Measurements from ENCODE around the gene TP53TG5. TPM values are rescaled to one million over a fixed set of nuclear protein-coding genes. Genes with fewer than 3 reads are reported as not detected.

The TP53TG5 gene
- total RNA-seq, 8 experiments from 2014 or later = 0.81 to 1.8 (median 1.3) TPM

DNA sequence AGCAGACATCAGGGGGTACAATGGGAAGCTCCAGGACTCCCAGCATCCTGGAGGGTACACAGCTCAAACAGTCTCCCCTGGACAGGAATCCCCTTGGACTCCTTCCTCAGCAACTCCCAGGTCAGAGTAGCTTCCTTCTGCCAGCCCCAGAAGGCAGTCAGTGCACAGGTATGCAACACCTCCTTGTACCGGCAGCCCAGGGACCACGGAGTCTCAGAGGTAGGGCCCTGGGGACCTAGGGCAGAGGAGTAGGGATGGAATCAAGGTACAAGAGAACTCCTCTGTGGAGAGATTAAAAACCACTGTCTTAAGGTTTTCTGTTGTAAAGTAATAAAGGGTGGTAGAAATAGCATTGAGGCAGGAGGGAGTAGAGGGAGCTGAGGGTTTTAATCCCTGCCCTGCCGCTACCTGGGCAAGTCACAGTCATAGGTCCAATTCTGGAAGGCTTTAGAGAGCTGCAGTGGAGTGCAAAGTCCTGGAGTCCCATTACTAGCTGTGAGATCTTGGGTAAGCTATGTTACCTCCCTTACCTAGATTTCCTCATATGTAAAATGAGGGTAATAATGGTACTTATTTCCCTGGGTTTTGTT lies 7.5 kb downstream of the TP53TG5 start:
- no peak for ATAC-seq (replicated peaks in 6 of 8)
- Histone ChIP-seq H3K4me3 (no peak overlapping the region), H3K27ac (no peak overlapping the region), H3K4me1 (replicated peaks in 1 of 2) (no peaks in the 10 kb centered on the region)
- in situ Hi-C loops (cut with MboI; ENCODE audit: low pct_unique_long_range_greater_than_20kb in 2 of 9, low sequenced_read_pairs in 9 of 9, unreplicated experiment in 9 of 9) = loop anchor here in 1 of 9 experiments (10.0 to 25.0 kb wide), 2 partner anchors 64 to 392 kb away; no protein-coding TSS in a partner anchor
- WGBS, 10 experiments = 100% methylated on average over 1 to 3 of the region's 3 CpGs; no CpG with 5 or more reads in 4 of the 10 experiments

DNA sequence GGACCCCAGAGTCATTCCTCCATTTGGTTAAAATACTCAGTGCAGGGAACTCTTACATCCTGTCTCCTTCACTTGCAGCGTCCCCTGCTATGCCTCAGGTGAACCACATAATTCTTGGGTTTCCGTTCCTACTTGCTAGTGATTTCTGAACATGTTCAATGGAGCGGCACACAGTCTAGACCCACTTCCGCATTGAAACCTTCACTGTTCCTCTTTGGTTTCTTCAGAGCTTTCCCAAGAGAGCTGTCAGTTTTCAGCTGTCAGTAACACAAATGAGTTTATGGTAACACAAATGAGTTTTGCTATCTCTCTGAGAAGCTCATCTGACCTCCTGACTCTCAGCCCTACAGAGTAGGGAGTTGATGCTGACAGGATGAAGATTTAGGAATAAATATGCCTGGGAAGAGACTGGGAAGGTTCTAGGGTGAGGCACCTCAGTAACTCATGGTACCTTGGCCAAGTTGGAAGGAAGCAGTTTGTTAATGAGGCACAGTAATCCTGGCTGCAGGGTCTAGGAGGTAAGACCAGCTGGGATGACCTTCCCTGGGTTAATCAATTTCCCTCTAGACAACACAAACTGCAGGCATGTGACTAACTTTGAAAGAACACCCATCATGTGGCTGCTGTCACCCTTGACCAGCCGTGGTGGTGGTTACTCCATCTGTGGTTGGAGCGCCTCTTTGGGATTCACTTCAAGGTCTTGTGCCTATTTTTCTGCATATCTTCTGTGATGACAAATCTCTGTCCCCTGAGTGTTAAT lies 9.7 kb downstream of the TP53TG5 start:
- H3K27ac ChIP-seq = no peak overlapping the region
- no peak overlapping the region for H3K4me3 ChIP-seq
- WGBS, 10 experiments = 71 to 100% (median 93%) methylated on average over 1 to 6 of the region's 6 CpGs; no CpG with 5 or more reads in 1 of the 10 experiments
- H3K4me1 ChIP-seq (replicated peaks in 1 of 2) = peaks cover 3 to 5% of the 10 kb centered on the region in 2 donors
- in situ Hi-C loops (cut with MboI; ENCODE audit: low pct_unique_long_range_greater_than_20kb in 2 of 9, low sequenced_read_pairs in 9 of 9, unreplicated experiment in 9 of 9) = loop anchor here in 1 of 9 experiments (25.0 kb wide), 1 partner anchor 394 kb away; no protein-coding TSS in a partner anchor
- no peak for ATAC-seq (replicated peaks in 6 of 8)

DNA sequence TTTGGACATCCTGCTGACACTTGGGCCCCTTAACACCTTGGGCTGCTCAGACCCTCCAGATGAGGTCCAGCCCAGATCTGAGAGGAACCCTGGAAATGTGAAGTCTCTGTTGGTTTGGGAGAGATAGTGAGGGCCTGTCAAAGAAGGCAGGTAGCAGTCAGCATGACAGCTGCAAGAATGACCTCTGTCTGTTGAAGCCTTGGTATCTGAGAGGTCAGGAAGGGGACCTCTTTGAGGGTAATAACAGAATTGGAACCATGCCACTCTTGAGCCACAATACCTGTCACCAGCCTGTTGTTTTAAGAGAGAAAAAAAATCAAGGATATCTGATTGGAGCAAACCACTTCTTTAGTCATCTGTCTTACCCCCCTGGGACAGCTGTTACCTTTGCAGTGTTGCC lies 11.0 kb downstream of the TP53TG5 start:
- peaks cover 3 to 5% of the 10 kb centered on the region in 2 donors for H3K4me1 ChIP-seq (replicated peaks in 1 of 2)
- H3K4me3 ChIP-seq = no peak overlapping the region
- ATAC-seq (replicated peaks in 6 of 8) = no peak
- in situ Hi-C loops (cut with MboI; ENCODE audit: low pct_unique_long_range_greater_than_20kb in 2 of 9, low sequenced_read_pairs in 9 of 9, unreplicated experiment in 9 of 9) = loop anchor here in 1 of 9 experiments (25.0 kb wide), 1 partner anchor 395 kb away; no protein-coding TSS in a partner anchor
- no peak overlapping the region for H3K27ac ChIP-seq

DNA sequence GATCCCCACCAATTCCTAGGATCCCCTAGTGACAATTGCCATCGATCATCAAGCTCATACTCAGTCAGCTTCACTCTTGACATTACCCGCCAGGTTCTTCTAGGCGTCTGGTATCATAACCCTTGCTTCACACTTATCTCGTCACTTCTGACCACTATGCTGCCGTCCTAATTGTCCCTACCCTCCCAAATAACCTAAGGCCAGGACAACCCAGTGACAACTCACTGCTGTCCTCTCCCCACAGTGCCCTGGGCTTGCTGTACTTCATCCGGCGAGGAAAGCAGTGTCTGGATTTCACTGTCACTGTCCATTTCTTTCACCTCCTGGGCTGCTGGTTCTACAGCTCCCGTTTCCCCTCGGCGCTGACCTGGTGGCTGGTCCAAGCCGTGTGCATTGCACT lies 11.5 kb downstream of the TP53TG5 start:
- Histone ChIP-seq H3K27ac (no peak overlapping the region), H3K4me1 (replicated peaks in 1 of 2) (peaks cover 3 to 5% of the 10 kb centered on the region in 2 donors), H3K4me3 (no peak overlapping the region)
- in situ Hi-C loops (cut with MboI; ENCODE audit: low pct_unique_long_range_greater_than_20kb in 2 of 9, low sequenced_read_pairs in 9 of 9, unreplicated experiment in 9 of 9) = loop anchor here in 1 of 9 experiments (25.0 kb wide), 1 partner anchor 396 kb away; no protein-coding TSS in a partner anchor
- WGBS, 10 experiments = 58 to 100% (median 93%) methylated on average over 1 to 11 of the region's 11 CpGs; no CpG with 5 or more reads in 2 of the 10 experiments
- no peak for ATAC-seq (replicated peaks in 6 of 8)

DNA sequence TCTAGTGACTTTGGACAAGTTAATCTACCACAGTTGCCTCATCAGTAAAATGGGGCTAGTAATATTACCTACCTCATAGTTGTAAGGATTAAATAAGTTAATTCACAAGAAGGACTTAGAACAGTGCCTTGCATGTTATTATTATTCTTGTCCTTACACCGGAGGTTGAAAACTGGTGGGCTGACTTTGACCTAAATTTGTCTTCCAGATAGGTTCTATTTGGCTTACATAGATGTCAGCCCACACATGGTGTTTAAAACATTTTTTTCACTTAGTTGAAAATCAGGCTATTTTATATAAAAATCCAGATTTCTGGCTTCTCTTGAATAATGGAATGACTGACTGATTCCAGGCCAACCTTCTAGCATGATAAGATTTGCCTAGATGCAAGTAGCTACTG lies 11.9 kb downstream of the TP53TG5 start:
- no peak for ATAC-seq (replicated peaks in 6 of 8)
- in situ Hi-C loops (cut with MboI; ENCODE audit: low pct_unique_long_range_greater_than_20kb in 2 of 9, low sequenced_read_pairs in 9 of 9, unreplicated experiment in 9 of 9) = loop anchor here in 1 of 9 experiments (25.0 kb wide), 1 partner anchor 396 kb away; no protein-coding TSS in a partner anchor
- H3K4me3 ChIP-seq = no peak overlapping the region

DNA sequence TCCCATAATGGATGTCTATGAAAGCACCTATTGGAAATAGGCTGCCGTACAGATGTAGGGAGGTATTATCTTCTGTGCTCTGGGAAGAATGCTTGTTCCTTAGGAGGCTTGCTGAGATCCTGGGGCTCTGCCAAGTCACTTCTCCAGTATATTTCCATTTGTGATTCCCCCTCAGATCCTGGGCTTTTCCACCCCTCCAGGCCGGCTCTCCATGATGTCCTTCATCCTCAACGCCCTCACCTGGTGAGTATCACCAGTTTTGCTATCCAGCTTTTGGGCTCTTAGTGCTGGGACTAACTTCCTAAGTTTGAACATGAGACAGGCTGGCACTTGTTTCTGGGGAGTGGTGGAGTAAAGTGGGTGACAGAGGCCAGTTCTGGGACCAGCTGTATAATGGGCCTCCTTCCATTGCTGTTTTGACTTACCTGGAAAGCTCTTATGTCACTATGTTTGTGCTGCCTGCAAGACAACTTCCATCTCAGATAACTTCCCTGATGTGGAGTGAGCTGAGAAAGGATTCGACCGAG lies 12.6 kb downstream of the TP53TG5 start:
- in situ Hi-C loops (cut with MboI; ENCODE audit: low pct_unique_long_range_greater_than_20kb in 2 of 9, low sequenced_read_pairs in 9 of 9, unreplicated experiment in 9 of 9) = loop anchor here in 1 of 9 experiments (25.0 kb wide), 1 partner anchor 397 kb away; no protein-coding TSS in a partner anchor
- WGBS, 10 experiments = 80 to 100% (median 91%) methylated on average over 1 to 5 of the region's 5 CpGs; no CpG with 5 or more reads in 3 of the 10 experiments

More for the DNA sequence above, 11.9 kb downstream of the TP53TG5 start:
- 60 to 100% (median 100%) methylated on average over 1 of the region's 1 CpG; no CpG with 5 or more reads in 3 of the 10 experiments for WGBS, 10 experiments
- Histone ChIP-seq H3K4me1 (replicated peaks in 1 of 2) (peaks cover 3 to 5% of the 10 kb centered on the region in 2 donors), H3K27ac (no peak overlapping the region)

DNA sequence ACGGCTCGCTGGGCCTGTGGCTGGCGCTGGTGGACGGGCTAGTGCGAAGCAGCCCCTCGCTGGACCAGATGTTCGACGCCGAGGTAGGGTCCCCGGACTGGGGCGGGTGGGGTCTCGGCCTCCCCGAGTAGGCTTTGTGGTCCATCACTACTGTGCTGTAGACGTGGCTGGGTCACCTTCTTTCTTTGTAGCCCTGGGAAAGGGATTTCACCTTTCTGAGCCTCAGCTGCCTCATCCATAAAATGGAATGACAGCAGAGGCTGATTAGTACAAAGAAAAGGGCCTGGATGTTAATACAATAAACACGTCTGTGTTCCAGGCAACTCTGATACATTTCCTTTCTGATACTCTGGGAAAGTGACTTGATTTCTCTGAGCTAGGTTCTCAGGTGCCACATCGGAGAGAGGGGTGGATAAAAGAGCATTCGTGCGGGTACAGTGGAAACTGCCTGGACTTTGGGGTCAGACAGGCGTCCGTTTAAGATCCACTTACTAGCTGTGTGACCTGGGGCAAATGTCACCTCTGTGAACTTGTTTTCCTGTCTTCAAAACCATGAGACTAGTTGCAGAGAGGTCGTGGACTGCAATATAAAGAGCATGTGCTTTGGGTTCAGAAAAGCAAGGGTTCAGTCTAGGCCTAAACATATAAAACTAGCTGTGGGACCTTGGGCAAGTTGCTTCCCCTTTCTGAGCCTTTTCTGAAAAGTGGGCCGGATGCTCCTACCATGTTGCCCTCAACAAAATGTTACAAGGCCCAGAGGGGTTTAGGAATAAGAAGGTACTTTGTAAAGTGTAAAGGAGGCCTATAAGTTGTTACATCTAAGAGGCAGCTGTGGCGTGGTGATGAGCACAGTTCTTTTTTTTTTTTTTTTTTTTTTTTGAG lies 14.3 kb downstream of the TP53TG5 start:
- ATAC-seq (replicated peaks in 6 of 8) = no peak
- 10 to 86% (median 27%) methylated on average over 1 to 9 of the region's 23 CpGs; no CpG with 5 or more reads in 1 of the 10 experiments for WGBS, 10 experiments
- Histone ChIP-seq H3K4me1 (replicated peaks in 1 of 2) (peaks cover 3 to 5% of the 10 kb centered on the region in 2 donors), H3K27ac (peak overlapping the region; percentile 98 to 99), H3K4me3 (peak overlapping the region; percentile 75 to 96 (median 80))
- in situ Hi-C loops (cut with MboI; ENCODE audit: low pct_unique_long_range_greater_than_20kb in 2 of 9, low sequenced_read_pairs in 9 of 9, unreplicated experiment in 9 of 9) = loop anchor here in 1 of 9 experiments (25.0 kb wide), 1 partner anchor 398 kb away; no protein-coding TSS in a partner anchor

More for the DNA sequence above, 12.6 kb downstream of the TP53TG5 start:
- no peak overlapping the region for H3K4me3 ChIP-seq
- no peak for ATAC-seq (replicated peaks in 6 of 8)
- peaks cover 3 to 5% of the 10 kb centered on the region in 2 donors for H3K4me1 ChIP-seq (replicated peaks in 1 of 2)
- no peak overlapping the region for H3K27ac ChIP-seq

DNA sequence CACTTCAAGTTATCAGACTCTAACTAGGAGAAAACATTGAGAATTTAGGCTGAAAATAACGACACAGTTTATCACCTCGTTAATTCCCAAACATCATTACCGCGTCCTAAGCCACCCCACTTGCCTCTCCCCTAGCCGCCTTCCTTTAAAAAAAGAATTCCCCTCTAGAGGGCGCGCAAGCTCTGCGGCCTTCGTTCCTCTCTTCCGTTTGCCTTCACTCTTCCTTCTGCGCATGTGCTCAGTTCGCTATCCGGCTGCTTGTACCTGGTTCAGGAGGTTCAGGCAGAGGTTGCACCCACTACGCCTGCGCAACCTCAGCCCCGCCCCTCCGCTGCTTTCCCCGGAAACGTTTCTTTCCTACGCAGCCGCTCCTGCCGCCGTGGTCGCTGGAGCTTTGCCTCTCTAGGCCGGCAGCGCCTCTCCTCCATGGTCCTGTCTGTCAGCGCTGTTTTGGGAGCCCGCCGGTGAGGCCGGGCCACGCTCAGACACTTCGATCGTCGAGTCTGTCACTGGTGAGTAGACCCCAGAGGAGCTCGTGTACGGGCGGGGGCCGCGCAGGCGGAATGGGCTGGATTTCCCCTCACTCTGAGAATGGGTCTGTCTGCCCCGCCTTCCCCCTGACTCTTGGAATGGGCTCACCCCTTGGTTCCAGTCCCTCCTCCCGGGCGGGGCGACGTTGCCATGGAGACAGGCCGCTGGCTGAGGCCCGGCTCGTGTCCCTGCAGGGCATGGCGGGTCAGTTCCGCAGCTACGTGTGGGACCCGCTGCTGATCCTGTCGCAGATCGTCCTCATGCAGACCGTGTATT lies 15.1 kb downstream of the TP53TG5 start, which contains the start of gene SYS1:
Gene SYS1 (plus strand): TSS at position 353 of the 807 bp plus-strand sequence. CDS start 376 bp downstream, at position 729.
- peaks cover 3 to 5% of the 10 kb centered on the region in 2 donors for H3K4me1 ChIP-seq (replicated peaks in 1 of 2)
- peak; percentile 87 to 92 (median 92) for ATAC-seq (replicated peaks in 6 of 8)
- peak within 1 kb of the TSS; percentile 98 to 99 for H3K27ac ChIP-seq
- WGBS, 10 experiments = 0 to 5% (median 0%) methylated on average over 1 to 18 of the region's 55 CpGs; no CpG with 5 or more reads in 1 of the 10 experiments
- peak within 1 kb of the TSS; percentile 75 to 96 (median 80) for H3K4me3 ChIP-seq
- in situ Hi-C loops (cut with MboI; ENCODE audit: low pct_unique_long_range_greater_than_20kb in 2 of 9, low sequenced_read_pairs in 9 of 9, unreplicated experiment in 9 of 9) = loop anchor here in 1 of 9 experiments (25.0 kb wide), 1 partner anchor 399 kb away; no protein-coding TSS in a partner anchor

DNA sequence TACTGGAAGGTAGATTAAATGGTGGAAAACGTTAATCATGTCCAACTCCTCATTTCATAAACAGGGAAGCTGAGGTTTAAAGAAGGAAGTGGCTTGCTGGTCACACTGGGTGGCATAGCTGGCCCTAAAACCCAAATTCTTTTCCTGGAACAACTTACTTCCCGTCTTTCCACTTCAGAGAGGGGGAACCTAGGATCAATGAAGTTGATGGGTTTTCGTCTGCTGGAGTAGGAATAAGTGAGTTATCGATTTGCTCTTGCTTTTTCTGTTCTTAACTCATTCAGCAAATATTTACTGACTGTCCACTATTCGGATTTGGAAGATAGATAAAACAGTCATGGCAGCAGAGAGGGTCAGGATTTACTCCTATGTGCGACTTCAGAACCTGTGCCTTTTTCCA lies 16.3 kb downstream of the TP53TG5 start:
- 50 to 93% (median 70%) methylated on average over 1 to 6 of the region's 6 CpGs; no CpG with 5 or more reads in 1 of the 10 experiments for WGBS, 10 experiments
- Histone ChIP-seq H3K4me3 (no peak overlapping the region), H3K27ac (no peak overlapping the region), H3K4me1 (replicated peaks in 1 of 2) (peaks cover 3 to 5% of the 10 kb centered on the region in 2 donors)
- no peak for ATAC-seq (replicated peaks in 6 of 8)
- in situ Hi-C loops (cut with MboI; ENCODE audit: low pct_unique_long_range_greater_than_20kb in 2 of 9, low sequenced_read_pairs in 9 of 9, unreplicated experiment in 9 of 9) = loop anchor here in 1 of 9 experiments (25.0 kb wide), 1 partner anchor 401 kb away; no protein-coding TSS in a partner anchor

DNA sequence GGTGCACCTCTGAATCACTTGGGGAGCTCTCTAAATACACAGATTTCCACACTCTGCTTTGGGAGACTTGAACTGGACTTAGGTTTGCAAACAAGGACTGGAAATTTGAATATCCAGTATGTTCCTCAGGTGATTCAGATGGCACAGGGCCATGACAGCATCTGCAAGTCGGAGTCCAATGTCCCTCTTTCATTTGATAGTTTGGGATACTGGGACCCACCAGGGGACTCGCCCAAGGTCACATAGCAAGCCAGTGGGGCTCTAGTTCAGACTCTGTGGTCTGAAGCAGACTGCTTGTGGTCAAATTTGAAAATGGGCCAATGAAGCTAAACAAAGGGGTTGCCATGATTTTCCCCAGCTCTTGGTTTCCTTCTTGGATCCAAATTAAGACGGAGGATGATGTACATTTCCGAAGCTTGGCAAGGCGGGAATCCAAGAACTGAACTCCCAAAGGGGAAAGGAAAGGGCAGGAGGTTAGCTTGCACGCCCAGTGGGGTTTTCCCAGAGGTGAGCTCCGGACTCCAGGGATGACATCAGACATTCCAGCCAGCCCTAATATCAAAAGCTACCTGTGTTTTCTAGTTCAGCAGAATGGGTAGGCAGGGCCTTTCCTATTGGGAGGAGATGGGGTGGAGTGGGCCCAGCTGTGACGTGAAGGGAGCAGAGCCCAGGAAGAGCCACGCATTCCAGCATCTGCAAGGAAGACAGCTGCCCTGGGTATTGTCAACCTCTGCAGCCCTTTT lies 18.5 kb downstream of the TP53TG5 start:
- H3K4me3 ChIP-seq = no peak overlapping the region
- in situ Hi-C loops (cut with MboI; ENCODE audit: low pct_unique_long_range_greater_than_20kb in 2 of 9, low sequenced_read_pairs in 9 of 9, unreplicated experiment in 9 of 9) = loop anchor here in 1 of 9 experiments (25.0 kb wide), 1 partner anchor 403 kb away; no protein-coding TSS in a partner anchor
- WGBS, 10 experiments = 71 to 100% (median 88%) methylated on average over 1 to 7 of the region's 9 CpGs; no CpG with 5 or more reads in 4 of the 10 experiments
- peak in 1 of 8 experiments; percentile 1 for ATAC-seq (replicated peaks in 6 of 8)
- no peak overlapping the region for H3K27ac ChIP-seq
- peaks cover 0 to 4% of the 10 kb centered on the region in 2 donors for H3K4me1 ChIP-seq (replicated peaks in 1 of 2)

DNA sequence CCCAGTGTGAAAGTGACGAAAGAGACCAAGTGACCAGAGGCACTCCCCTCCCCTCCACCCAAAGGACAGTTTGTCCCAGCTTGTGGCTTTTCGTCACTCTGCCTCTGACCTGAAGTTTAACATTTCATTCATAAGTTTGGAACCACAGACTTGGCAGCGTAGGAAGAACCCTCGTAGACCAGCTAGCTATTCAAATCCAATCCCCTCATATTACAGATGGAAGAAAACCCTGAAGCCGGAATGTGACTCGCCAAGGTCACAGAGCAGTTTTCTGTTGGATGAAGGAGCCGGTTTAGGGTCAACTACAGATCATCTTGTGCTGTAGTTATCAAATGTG lies 19.1 kb downstream of the TP53TG5 start:
- WGBS, 10 experiments = 80 to 100% (median 86%) methylated on average over 2 to 7 of the region's 7 CpGs; no CpG with 5 or more reads in 4 of the 10 experiments
- H3K27ac ChIP-seq = no peak overlapping the region
- no peak for ATAC-seq (replicated peaks in 6 of 8)
- no peak overlapping the region for H3K4me3 ChIP-seq
- in situ Hi-C loops (cut with MboI; ENCODE audit: low pct_unique_long_range_greater_than_20kb in 2 of 9, low sequenced_read_pairs in 9 of 9, unreplicated experiment in 9 of 9) = loop anchor here in 1 of 9 experiments (25.0 kb wide), 1 partner anchor 403 kb away; no protein-coding TSS in a partner anchor
- H3K4me1 ChIP-seq (replicated peaks in 1 of 2) = peaks cover 0 to under 1% of the 10 kb centered on the region in 2 donors

Measured in motor neuron (in vitro differentiated cells).